K562 (cell line): ENCODE results near the gene KHSRP. TPM values are rescaled to one million over a fixed set of nuclear protein-coding genes. Genes with fewer than 3 reads are reported as not detected.

ENCODE experiments used
- BDP1 ChIP-seq: IDR thresholded peaks from 3 replicates; pipeline ENCODE4 v1.6.1; 2011; ENCODE audit not compliant: insufficient read length, insufficient read depth
- ETV5 ChIP-seq: sonication (generic); formaldehyde crosslinking; IDR thresholded peaks from 2 replicates; pipeline ENCODE4 v1.4.0; 2020; ENCODE audit warnings: low read depth, mild to moderate bottlenecking, missing genetic modification reagents
- IRF9 ChIP-seq: fragments of 450-650 bp; IDR thresholded peaks from 2 replicates; pipeline ENCODE4 v1.6.1; 2016; ENCODE audit warnings: missing biosample characterization, missing genetic modification characterization
- KDM4B ChIP-seq, 2 experiments: fragments of 450-650 bp in 1 of 2; sonication (generic) in 1 of 2; IDR thresholded peaks; 2 replicates each; pipeline ENCODE4 v1.6.1; 2016 to 2017; ENCODE audit warnings: borderline replicate concordance in 2 of 2, antibody characterized with exemption in 1 of 2, low read depth in 1 of 2, mild to moderate bottlenecking in 1 of 2
- NELFE ChIP-seq: IDR thresholded peaks from 2 replicates; pipeline ENCODE4 v1.6.1; 2011; ENCODE audit warnings: mild to moderate bottlenecking; ENCODE audit not compliant: insufficient read depth, insufficient read length
- PTTG1 ChIP-seq: fragments of 450-650 bp; IDR thresholded peaks from 2 replicates; pipeline ENCODE4 v1.6.1; 2016; ENCODE audit warnings: low read depth, mild to moderate bottlenecking, missing genetic modification characterization, missing compliant biosample characterization
- SAFB ChIP-seq: fragments of 200-400 bp; formaldehyde crosslinking; IDR thresholded peaks from 2 replicates; pipeline ENCODE4 v1.6.1; 2017; ENCODE audit warnings: low read depth, low read length, borderline replicate concordance
- SFPQ ChIP-seq: fragments of 200-400 bp; formaldehyde crosslinking; IDR thresholded peaks from 2 replicates; pipeline ENCODE4 v1.6.1; 2017; ENCODE audit warnings: mild to moderate bottlenecking, low read depth, low read length, moderate library complexity
- SMARCA5 ChIP-seq: fragments of 450-650 bp; IDR thresholded peaks from 2 replicates; pipeline ENCODE4 v1.6.1; 2016
- TAF1 ChIP-seq: IDR thresholded peaks from 2 replicates; pipeline ENCODE4 v1.6.1; 2011; ENCODE audit warnings: mild to moderate bottlenecking, low read length, moderate library complexity; ENCODE audit not compliant: insufficient read depth, control insufficient read depth, severe bottlenecking; ENCODE audit errors: extremely low read depth
- VEZF1 ChIP-seq: fragments of 200-800 bp; sonication (Bioruptor generic); IDR thresholded peaks from 2 replicates; pipeline ENCODE4 v1.6.1; 2017; ENCODE audit warnings: missing genetic modification characterization, missing compliant biosample characterization
- ZBTB43 ChIP-seq: sonication (generic); formaldehyde crosslinking; IDR thresholded peaks from 2 replicates; pipeline ENCODE4 v1.8.0; 2023; ENCODE audit warnings: mild to moderate bottlenecking, missing genetic modification reagents
- ZNF140 ChIP-seq: fragments of 250-450 bp; sonication (Bioruptor Pico); IDR thresholded peaks from 2 replicates; pipeline ENCODE4 v1.8.0; 2021; ENCODE audit warnings: moderate library complexity, mild to moderate bottlenecking, inconsistent platforms
- ZNF764 ChIP-seq: fragments of 250-450 bp; sonication (Bioruptor Pico); IDR thresholded peaks from 2 replicates; pipeline ENCODE4 v1.4.0; 2020; ENCODE audit warnings: low read depth, mild to moderate bottlenecking, moderate library complexity
- polyA plus RNA-seq, 8 experiments: library from polyadenylated mRNA; depleted of rRNA in 4 of 8; stranded (reverse) in 5 of 8; unstranded in 3 of 8; fragments of >200 nt; fragmentation: Nextera tagmentation in 2 of 8; fragmentation: Illumina TruSeq in 1 of 8; extraction: Ambion mirVana in 2 of 8; extraction: Trizol in 1 of 8; gene quantifications; 2 replicates each; pipeline versions ENCODE4 v1.2.1 to v1.2.3, GENCODE V29; 2011 to 2014; ENCODE audit warnings: inconsistent platforms in 1 of 8, missing spikeins in 1 of 8
- total RNA-seq, 7 experiments: library from RNA; depleted of rRNA in 6 of 7; stranded (reverse); fragments of >200 nt in 6 of 7; fragmentation: Illumina TruSeq in 2 of 7; extraction: Trizol in 2 of 7; gene quantifications; 2 replicates each; pipeline versions ENCODE4 v1.2.1 to v1.2.3, GENCODE V29; 2011 to 2021; ENCODE audit warnings: low replicate concordance in 1 of 7
- TF ChIP-seq, protein P1 (sequence below): fragments of 250-450 bp; sonication (Bioruptor Pico); IDR thresholded peaks from 2 replicates; pipeline ENCODE4 v1.5.0; 2021; ENCODE audit warnings: mild to moderate bottlenecking, borderline replicate concordance
- TF ChIP-seq, protein P2 (sequence below), 2 experiments: fragments of 450-650 bp in 1 of 2; sonication (generic) in 1 of 2; formaldehyde crosslinking in 1 of 2; IDR thresholded peaks in 1 of 2; conservative IDR thresholded peaks in 1 of 2; 2 replicates each; pipeline versions ENCODE4 v1.6.1 to v1.8.1; 2016 to 2023; ENCODE audit warnings: mild to moderate bottlenecking in 2 of 2, moderate library complexity in 2 of 2, inconsistent platforms in 1 of 2, missing genetic modification reagents in 1 of 2

KHSRP gene
- total and polyA plus RNA-seq, 9 of the 15 experiments (the other 6 are each of a cell fraction or from before 2014, with no cell fraction given) = 4.2 to 564 (median 139) TPM

DNA sequence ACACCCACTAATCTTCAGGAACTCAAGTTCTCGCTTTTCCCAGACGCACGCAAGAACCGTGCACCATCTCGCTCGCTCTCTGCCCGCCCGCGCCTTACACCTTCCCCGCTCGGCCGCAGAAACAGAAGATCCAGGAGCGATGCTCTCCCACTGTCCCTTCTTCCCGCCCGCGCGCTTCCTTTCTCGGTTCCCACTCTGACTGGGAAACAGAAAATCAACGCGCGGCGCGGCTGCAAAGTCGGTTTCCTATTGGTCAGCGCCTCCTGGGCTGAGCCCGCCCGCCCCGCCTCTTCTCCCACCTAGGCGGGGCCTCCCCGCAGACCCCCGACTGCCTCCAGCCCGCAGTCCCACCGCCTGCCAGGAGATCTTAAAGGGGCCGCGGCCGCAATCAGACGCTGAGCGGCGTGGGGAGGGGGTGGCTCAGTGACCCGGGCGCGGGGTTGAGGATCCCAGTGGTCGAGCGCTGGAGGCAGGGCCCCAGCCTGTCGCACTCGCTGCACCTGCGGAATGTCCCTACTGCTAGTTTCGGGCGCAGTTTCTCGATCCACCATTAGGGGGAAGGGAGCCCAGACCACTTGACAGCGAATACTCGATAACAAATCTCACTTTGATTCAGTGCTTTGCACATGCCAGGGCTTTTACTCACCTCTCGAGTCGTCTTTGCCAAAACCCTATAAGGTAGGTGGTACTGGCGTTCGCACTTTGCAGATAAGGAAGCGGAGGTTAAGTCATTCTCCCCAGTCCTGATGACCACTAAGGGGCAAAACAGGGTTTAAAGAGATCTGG is 35.7 kb upstream of the KHSRP start (continued):
- TF ChIP-seq SFPQ = no peak
- peak; percentile 19; the same call in 1 of the 2 replicates for TF ChIP-seq SAFB
- TF ChIP-seq, protein P1, sequence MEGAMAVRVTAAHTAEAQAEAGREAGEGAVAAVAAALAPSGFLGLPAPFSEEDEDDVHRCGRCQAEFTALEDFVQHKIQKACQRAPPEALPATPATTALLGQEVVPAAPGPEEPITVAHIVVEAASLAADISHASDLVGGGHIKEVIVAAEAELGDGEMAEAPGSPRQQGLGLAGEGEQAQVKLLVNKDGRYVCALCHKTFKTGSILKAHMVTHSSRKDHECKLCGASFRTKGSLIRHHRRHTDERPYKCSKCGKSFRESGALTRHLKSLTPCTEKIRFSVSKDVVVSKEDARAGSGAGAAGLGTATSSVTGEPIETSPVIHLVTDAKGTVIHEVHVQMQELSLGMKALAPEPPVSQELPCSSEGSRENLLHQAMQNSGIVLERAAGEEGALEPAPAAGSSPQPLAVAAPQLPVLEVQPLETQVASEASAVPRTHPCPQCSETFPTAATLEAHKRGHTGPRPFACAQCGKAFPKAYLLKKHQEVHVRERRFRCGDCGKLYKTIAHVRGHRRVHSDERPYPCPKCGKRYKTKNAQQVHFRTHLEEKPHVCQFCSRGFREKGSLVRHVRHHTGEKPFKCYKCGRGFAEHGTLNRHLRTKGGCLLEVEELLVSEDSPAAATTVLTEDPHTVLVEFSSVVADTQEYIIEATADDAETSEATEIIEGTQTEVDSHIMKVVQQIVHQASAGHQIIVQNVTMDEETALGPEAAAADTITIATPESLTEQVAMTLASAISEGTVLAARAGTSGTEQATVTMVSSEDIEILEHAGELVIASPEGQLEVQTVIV (CRISPR knock-in tag) = no peak
- TF ChIP-seq ETV5 (CRISPR knock-in tag) = peak; percentile 20; the same call in 1 of the 2 replicates
- TF ChIP-seq, protein P2, sequence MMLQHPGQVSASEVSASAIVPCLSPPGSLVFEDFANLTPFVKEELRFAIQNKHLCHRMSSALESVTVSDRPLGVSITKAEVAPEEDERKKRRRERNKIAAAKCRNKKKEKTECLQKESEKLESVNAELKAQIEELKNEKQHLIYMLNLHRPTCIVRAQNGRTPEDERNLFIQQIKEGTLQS (IDR thresholded peaks at IDR 0.05) = no peak
- TF ChIP-seq, protein P2 (CRISPR knock-in tag; conservative IDR thresholded peaks at IDR 0.05) = no peak
- no peak for TF ChIP-seq KDM4B (IDR thresholded peaks at IDR 0.05; ENCODE audit: borderline replicate concordance in 2 of 2, low read depth in 1 of 2)
- TF ChIP-seq PTTG1 (tag) = no peak
- no peak for TF ChIP-seq IRF9 (tag)
- peak; percentile 83 for TF ChIP-seq VEZF1 (CRISPR knock-in tag)
- no peak for TF ChIP-seq SMARCA5
- TF ChIP-seq BDP1 = no peak
- no peak for TF ChIP-seq ZNF764 (CRISPR knock-in tag)
- TF ChIP-seq ZNF140 (CRISPR knock-in tag) = no peak
- TF ChIP-seq TAF1 = peak; percentile 21
- no peak for TF ChIP-seq NELFE
- TF ChIP-seq ZBTB43 (CRISPR knock-in tag) = no peak
